Mesodermal cell (in vitro differentiated cells): ENCODE results near the gene CDK11A.
"Not testable (repeated sequence)": the region's sequence is repeated elsewhere in the genome, so short reads cannot be mapped to it uniquely, and the experiment has no call there.

Experiments used
- H3K27ac ChIP-seq: 2 replicates; pipeline ENCODE4 v1.7.0; 2013; ENCODE audit warnings: mild to moderate bottlenecking, low read depth, low read length, moderate library complexity; ENCODE audit not compliant: severe bottlenecking
- H3K36me3 ChIP-seq: 2 replicates; pipeline ENCODE4 v1.7.1; 2013; ENCODE audit warnings: mild to moderate bottlenecking, low read length, moderate library complexity; ENCODE audit not compliant: control insufficient read depth, insufficient read depth
- H3K4me1 ChIP-seq: one replicate; pipeline ENCODE4 v1.7.1; 2013; ENCODE audit warnings: mild to moderate bottlenecking, low read length; ENCODE audit not compliant: insufficient read depth, control insufficient read depth, poor library complexity, severe bottlenecking
- H3K4me3 ChIP-seq: 2 replicates; pipeline ENCODE4 v1.7.0; 2013; ENCODE audit warnings: low read length, control low read depth, mild to moderate bottlenecking; ENCODE audit not compliant: insufficient read depth, poor library complexity, severe bottlenecking; ENCODE audit errors: extremely low read depth
- H3K9me3 ChIP-seq: 2 replicates; pipeline ENCODE4 v1.7.1; 2013; ENCODE audit warnings: mild to moderate bottlenecking, low read length, moderate library complexity; ENCODE audit not compliant: control insufficient read depth
- WGBS, 2 experiments: methylation state at CpG; one replicate each; pipeline ENCODE4 v1.1.5; 2013; ENCODE audit warnings: missing lambda C conversion rate in 2 of 2; ENCODE audit not compliant: insufficient coverage in 2 of 2; 5-methylcytosine and 5-hydroxymethylcytosine counted together

Gene CDK11A

DNA sequence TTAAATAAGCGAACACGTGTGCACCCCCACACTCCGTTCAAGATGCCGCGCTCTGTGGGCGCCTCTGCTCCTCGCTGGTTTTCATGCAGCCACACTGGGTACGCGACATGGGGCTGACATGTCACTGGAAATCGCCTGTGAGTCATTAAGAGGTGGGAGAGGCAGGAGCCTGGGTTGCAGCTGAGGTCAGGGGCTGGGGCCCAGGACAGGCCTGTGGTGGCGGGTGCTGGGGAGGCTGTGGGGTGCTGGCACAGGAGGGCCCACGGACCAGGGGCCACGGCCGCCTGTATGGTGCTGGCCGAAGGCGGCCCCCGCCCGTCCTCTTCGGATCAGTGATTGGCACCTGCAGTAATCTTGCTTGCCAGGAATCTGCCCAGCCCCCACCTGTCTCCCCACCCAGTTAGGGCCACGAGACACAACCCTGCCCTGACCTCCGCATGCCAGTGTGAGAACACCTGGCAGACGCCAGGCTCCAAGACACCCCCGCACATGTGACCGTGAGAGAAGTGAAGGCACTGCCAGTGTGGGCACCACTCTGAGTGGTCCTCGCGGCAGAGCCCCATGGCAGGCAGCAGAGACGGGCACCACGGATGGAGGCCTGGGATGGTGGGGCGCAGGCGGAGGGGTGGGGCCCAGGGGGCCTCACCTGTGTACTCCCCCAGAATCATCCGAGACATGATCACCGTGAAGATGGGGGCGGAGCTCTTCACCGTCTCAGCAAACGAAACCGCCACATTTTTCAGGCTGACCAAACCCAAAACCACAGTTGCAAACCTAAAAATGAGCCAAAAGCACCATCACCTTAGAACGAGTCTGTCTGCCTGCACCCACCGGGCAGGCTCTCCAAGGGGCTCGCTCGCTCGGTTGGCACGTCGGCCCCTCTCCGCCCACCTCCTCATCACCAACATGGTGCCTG, 13.8 kb upstream of the CDK11A start:
- H3K36me3 ChIP-seq, result peaks cover 28% of the 10 kb centered on the region
- H3K27ac ChIP-seq, H3K4me1 ChIP-seq, H3K4me3 ChIP-seq, H3K9me3 ChIP-seq: not testable (repeated sequence)
- WGBS, 2 experiments, result 94% methylated on average over 8 to 9 of the region's 44 CpGs

DNA sequence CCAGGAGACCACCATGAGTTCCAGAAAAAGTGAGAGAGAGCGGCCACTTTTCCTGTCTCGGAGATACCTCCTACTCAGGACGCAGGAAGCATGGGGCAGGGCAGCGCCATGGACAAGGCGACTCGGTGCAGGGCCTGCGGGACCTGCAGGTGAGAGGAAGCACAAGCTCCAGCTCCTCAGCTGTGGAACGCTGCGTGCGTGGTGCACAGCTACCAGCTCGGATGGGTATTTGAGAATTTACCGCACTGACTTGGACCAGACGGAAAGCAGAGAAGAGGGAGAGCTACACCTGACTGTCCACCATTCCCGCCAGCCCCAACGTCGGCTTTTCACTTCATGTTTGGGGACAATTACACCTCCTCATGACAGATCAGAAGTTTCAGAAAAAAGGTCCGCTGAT, 8.2 kb upstream of the CDK11A start:
- Histone ChIP-seq H3K27ac (no peak overlapping the region), H3K4me1 (no peaks in the 10 kb centered on the region), H3K9me3 (no peaks in the 10 kb centered on the region), H3K4me3 (no peak overlapping the region), H3K36me3 (peaks cover 49% of the 10 kb centered on the region)
- 94 to 95% methylated on average over 15 of the region's 17 CpGs for WGBS, 2 experiments

- 94 to 97% methylated on average over 14 to 15 of the region's 17 CpGs for WGBS, 2 experiments
- Histone ChIP-seq H3K36me3 (peaks cover 48% of the 10 kb centered on the region), H3K4me1 (no peaks in the 10 kb centered on the region), H3K9me3 (no peaks in the 10 kb centered on the region), H3K4me3 (no peak overlapping the region), H3K27ac (no peak overlapping the region)
Measured at GRCh38 chr1:1730870-1731269, 6.7 kb upstream of the CDK11A start.

DNA sequence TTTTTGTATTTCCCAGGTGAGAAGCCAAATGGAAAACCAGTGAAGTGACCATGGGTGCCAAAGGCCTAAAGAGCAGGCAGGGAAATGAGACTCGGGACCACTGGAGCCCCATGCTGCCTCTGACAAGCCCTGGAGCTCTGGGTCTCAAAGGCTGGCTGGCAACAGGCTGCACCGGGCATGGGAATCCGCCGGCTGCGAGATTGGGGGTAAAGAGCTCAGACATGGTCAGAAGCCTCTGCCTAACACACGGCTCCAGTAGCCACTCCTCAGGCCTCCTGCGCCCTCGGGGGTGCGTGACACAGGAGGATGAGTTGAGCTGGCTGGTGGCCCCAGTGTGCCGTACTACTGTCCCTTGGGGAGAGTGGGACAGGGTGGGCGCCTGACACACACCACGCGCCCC, 6.1 kb upstream of the CDK11A start:
- no CpG with 5 or more reads among the region's 13 CpGs for WGBS, 2 experiments

DNA sequence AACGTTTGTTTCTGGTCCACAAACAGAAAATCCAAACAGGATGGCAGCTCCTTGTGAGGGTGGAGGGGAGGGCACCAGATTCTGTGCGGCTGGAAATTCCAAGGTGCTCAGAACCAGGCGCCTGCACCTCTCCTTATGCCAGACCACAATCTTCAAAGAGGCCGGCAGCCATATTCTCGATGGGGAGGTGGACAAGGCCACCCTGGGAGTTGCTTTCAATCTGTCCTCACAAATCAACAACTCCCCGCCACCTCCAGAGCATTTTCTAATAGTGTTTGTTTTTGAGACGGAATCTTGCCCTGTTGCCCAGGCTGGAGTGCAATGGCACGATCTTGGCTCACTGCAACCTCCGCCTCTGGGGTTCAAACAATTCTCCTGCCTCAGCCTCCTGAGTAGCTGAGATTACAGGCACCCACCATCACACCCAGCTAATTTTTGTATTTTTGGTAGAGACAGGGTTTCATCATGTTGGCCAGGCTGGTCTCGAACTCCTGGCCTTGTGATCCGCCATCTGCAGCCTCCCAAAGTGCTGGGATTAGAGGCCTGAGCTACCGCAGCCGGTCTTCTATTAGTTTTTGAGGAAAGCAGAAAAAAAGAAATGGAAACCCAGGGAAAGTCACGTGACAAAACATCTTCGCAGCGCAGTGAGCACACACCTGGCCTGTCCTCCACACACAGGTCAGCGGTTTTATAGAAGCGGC, 5.1 kb upstream of the CDK11A start:
- WGBS, 2 experiments, result 91 to 93% methylated on average over 7 of the region's 18 CpGs
- H3K4me1 ChIP-seq, H3K9me3 ChIP-seq, H3K4me3 ChIP-seq, H3K27ac ChIP-seq: not testable (repeated sequence)
- peaks cover 40% of the 10 kb centered on the region for H3K36me3 ChIP-seq

More for the DNA sequence above, 6.1 kb upstream of the CDK11A start:
- not testable (repeated sequence) for H3K4me1 ChIP-seq, H3K9me3 ChIP-seq, H3K27ac ChIP-seq, H3K4me3 ChIP-seq
- H3K36me3 ChIP-seq, result peaks cover 47% of the 10 kb centered on the region

GRCh38 chr1:1728308-1729005, 4.3 kb upstream of the CDK11A start:
- not testable (repeated sequence) for H3K4me3 ChIP-seq, H3K27ac ChIP-seq, H3K9me3 ChIP-seq, H3K4me1 ChIP-seq
- peaks cover 34% of the 10 kb centered on the region for H3K36me3 ChIP-seq
- WGBS, 2 experiments, result 87 to 94% methylated on average over 5 to 7 of the region's 14 CpGs

DNA sequence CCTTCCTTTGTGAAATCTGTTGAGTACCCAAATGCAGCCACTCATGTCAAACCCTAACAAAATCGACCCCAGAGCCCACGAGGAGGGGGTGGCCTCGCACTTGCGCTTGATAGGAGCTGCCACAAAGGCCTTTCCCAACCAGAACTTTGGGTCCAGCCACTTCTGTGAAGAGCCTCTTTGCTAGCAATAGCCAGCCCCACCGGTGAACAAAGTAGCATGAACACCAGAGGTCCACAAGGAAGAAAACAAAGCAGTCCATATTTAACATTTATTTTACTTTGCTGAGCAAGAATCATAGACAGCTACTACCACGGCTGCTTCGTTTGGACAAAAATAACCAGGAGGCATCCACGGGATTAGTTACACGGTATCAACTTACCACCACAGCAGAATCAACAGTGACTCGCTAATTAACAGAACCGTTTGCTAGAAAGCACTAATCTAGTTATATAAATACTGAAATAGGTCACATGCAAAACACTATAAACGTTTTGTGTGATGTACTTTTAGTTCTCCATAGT, 3.0 kb upstream of the CDK11A start:
- not testable (repeated sequence) for H3K4me3 ChIP-seq, H3K9me3 ChIP-seq, H3K4me1 ChIP-seq, H3K27ac ChIP-seq
- WGBS, 2 experiments, result 97% methylated on average over 6 of the region's 12 CpGs; no CpG with 5 or more reads in 1 of the 2 experiments
- peaks cover 25% of the 10 kb centered on the region for H3K36me3 ChIP-seq

GRCh38 chr1:1726088-1726487, 1.9 kb upstream of the CDK11A start:
- H3K27ac ChIP-seq, H3K4me3 ChIP-seq, H3K4me1 ChIP-seq, H3K9me3 ChIP-seq: not testable (repeated sequence)
- WGBS, 2 experiments, result 93 to 94% methylated on average over 11 to 17 of the region's 17 CpGs
- peaks cover 21% of the 10 kb centered on the region for H3K36me3 ChIP-seq

DNA sequence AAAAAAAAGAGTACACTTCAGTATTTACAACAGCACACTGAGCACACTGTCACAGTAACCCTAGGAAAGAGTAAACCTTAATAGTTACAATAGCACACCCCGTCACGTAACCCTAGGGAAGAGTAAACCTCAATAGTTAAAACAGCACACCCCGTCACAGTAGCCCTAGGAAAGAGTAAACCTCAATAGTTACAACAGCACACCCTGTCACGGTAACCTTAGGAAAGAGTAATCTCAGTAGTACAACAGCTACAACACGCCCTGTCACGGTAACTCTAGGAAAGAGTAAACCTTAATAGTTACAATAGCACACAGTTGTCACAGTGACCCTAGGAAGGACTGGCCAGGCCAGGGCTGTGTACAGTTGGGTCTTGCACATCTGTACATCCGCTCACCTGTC, 3.0 kb downstream of the CDK11A start:
- no peaks in the 10 kb centered on the region for H3K9me3 ChIP-seq
- WGBS, 2 experiments, result 92 to 96% methylated on average over 5 to 6 of the region's 7 CpGs

DNA sequence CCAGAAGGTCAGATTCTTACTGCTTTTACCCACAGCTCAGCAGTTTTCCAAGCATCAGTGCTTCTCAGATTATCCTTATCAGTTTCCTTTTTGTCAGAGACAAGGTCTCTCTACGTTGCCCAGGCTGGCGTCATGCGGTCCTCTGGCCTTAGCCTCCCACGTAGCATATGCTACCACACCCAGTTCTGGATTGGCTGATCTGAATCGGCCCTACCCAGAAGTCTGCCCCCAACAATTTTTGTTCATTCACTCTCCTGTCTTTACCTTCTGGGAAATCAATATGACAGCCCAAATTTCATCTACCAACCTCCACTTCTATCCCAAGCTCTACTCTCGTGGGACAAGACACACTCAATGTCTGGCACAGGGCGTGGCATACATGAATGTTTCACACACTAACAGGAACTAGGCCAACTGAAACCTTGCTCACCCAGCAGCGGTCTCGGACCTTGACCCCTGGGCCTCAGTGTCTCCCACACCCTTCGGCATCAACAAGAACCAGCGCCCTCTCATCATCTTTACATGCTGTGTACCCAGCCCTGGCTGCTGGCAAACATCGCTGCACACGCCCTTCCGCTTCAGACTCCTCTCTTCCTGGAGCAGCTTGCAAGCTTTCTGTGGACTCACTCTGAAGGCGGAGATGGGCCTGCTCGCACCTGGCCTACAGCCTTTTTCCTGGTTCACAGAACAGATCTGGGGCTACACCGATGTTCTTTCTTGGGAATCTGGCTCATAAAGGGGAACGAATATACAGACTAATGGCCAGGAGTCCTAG, 8.9 kb downstream of the CDK11A start:
- peaks cover 33% of the 10 kb centered on the region for H3K36me3 ChIP-seq
- not testable (repeated sequence) for H3K9me3 ChIP-seq, H3K4me3 ChIP-seq, H3K4me1 ChIP-seq, H3K27ac ChIP-seq
- WGBS, 2 experiments, result 93 to 95% methylated on average over 7 to 8 of the region's 18 CpGs

More for the DNA sequence above, 3.0 kb downstream of the CDK11A start:
- no peaks in the 10 kb centered on the region for H3K4me1 ChIP-seq
- no peak overlapping the region for H3K4me3 ChIP-seq
- H3K27ac ChIP-seq, result no peak overlapping the region
- H3K36me3 ChIP-seq, result peaks cover 36% of the 10 kb centered on the region
